H9 (cell line): ENCODE measurements around the gene DLG1. TPM values are rescaled to one million over a fixed set of nuclear protein-coding genes. Genes with fewer than 3 reads are reported as not detected.
A peak's percentile ranks its signal among the peaks of the same experiment; 100 is the strongest.

Source experiments
- DNase-seq: peaks from one replicate; pipeline ENCODE4 v3.0.0-alpha.2; 2017
- H2AFZ ChIP-seq: one replicate; pipeline ENCODE4 v1.6.1; 2013; ENCODE audit warnings: mild to moderate bottlenecking, low read length, control low read depth, moderate library complexity
- H2AK5ac ChIP-seq: 2 replicates; pipeline ENCODE4 v1.6.1; 2013; ENCODE audit warnings: low read length, control low read depth, mixed read lengths; ENCODE audit not compliant: insufficient read length
- H2BK120ac ChIP-seq: one replicate; pipeline ENCODE4 v1.6.1; 2013; ENCODE audit warnings: low read depth, mild to moderate bottlenecking, low read length, control low read depth, inconsistent platforms; ENCODE audit not compliant: poor library complexity, severe bottlenecking
- H2BK12ac ChIP-seq: 2 replicates; pipeline ENCODE4 v1.6.1; 2013; ENCODE audit warnings: low read length, control low read depth, mixed read lengths, low read depth; ENCODE audit not compliant: insufficient read length
- H2BK15ac ChIP-seq: 2 replicates; pipeline ENCODE4 v1.6.1; 2013; ENCODE audit warnings: low read depth, low read length, control low read depth
- H2BK20ac ChIP-seq: one replicate; pipeline ENCODE4 v1.6.1; 2013; ENCODE audit warnings: low read depth, mild to moderate bottlenecking, low read length, control low read depth, inconsistent platforms; ENCODE audit not compliant: poor library complexity, severe bottlenecking
- H2BK5ac ChIP-seq: 2 replicates; pipeline ENCODE4 v1.6.1; 2013; ENCODE audit warnings: low read length, control low read depth, mixed read lengths; ENCODE audit not compliant: insufficient read length
- H3K14ac ChIP-seq: 2 replicates; pipeline ENCODE4 v1.6.1; 2013; ENCODE audit warnings: low read length, control low read depth; ENCODE audit not compliant: insufficient read depth
- H3K18ac ChIP-seq: 2 replicates; pipeline ENCODE4 v1.6.1; 2013; ENCODE audit warnings: low read depth, mild to moderate bottlenecking, mixed read lengths, low read length, control low read depth; ENCODE audit not compliant: insufficient read length
- H3K23ac ChIP-seq: 2 replicates; pipeline ENCODE4 v1.6.1; 2013; ENCODE audit warnings: low read length, control low read depth, mixed read lengths, low read depth; ENCODE audit not compliant: insufficient read length
- H3K23me2 ChIP-seq: 2 replicates; pipeline ENCODE4 v1.6.1; 2013; ENCODE audit warnings: low read depth, mild to moderate bottlenecking, mixed read lengths, low read length, control low read depth; ENCODE audit not compliant: insufficient read length, poor library complexity, severe bottlenecking
- H3K27ac ChIP-seq: 2 replicates; pipeline ENCODE4 v1.5.1; 2013; ENCODE audit warnings: low read length, control low read depth, mixed read lengths, low read depth; ENCODE audit not compliant: insufficient read length
- H3K27me3 ChIP-seq: 2 replicates; pipeline ENCODE4 v1.6.1; 2013; ENCODE audit warnings: low read length, control low read depth, inconsistent platforms; ENCODE audit not compliant: insufficient read depth
- H3K4ac ChIP-seq: 2 replicates; pipeline ENCODE4 v1.6.1; 2013; ENCODE audit warnings: low read depth, mild to moderate bottlenecking, control low read depth, inconsistent platforms, low read length, moderate library complexity
- H3K4me1 ChIP-seq: 2 replicates; pipeline ENCODE4 v1.6.1; 2013; ENCODE audit warnings: low read length, control low read depth, inconsistent platforms; ENCODE audit not compliant: insufficient read depth
- H3K4me2 ChIP-seq: 2 replicates; pipeline ENCODE4 v1.6.1; 2013; ENCODE audit warnings: low read length, control low read depth, mixed read lengths; ENCODE audit not compliant: insufficient read length, insufficient read depth
- H3K56ac ChIP-seq: 2 replicates; pipeline ENCODE4 v1.6.1; 2013; ENCODE audit warnings: low read depth, mild to moderate bottlenecking, mixed read lengths, low read length, control low read depth; ENCODE audit not compliant: insufficient read length
- H3K79me1 ChIP-seq: 2 replicates; pipeline ENCODE4 v1.6.1; 2013; ENCODE audit warnings: low read depth, mild to moderate bottlenecking, moderate library complexity, low read length, control low read depth, inconsistent platforms; ENCODE audit not compliant: insufficient read depth, poor library complexity, severe bottlenecking
- H3K79me2 ChIP-seq: 2 replicates; pipeline ENCODE4 v1.6.1; 2013; ENCODE audit warnings: low read length, control low read depth, inconsistent platforms; ENCODE audit not compliant: insufficient read depth
- H3K9ac ChIP-seq: 2 replicates; pipeline ENCODE4 v1.6.1; 2013; ENCODE audit warnings: low read length, control low read depth, mixed read lengths; ENCODE audit not compliant: insufficient read length; ENCODE audit errors: extremely low read depth
- H3K9me3 ChIP-seq: one replicate; pipeline ENCODE4 v1.6.1; 2013; ENCODE audit warnings: low read depth, low read length, inconsistent platforms; ENCODE audit not compliant: control insufficient read depth
- H3T11ph ChIP-seq: one replicate; pipeline ENCODE4 v1.6.1; 2013; ENCODE audit warnings: mild to moderate bottlenecking, low read length, control low read depth, inconsistent platforms
- H4K20me1 ChIP-seq: one replicate; pipeline ENCODE4 v1.6.1; 2013; ENCODE audit not compliant: control insufficient read depth, insufficient read length, insufficient read depth
- H4K5ac ChIP-seq: 2 replicates; pipeline ENCODE4 v1.6.1; 2013; ENCODE audit warnings: low read depth, mild to moderate bottlenecking, mixed read lengths, low read length, control low read depth; ENCODE audit not compliant: insufficient read length
- H4K8ac ChIP-seq: replicated peaks from 2 replicates; pipeline ENCODE4 v1.6.1; 2013; ENCODE audit warnings: low read length, control low read depth, mixed read lengths, low read depth; ENCODE audit not compliant: insufficient read length
- H4K91ac ChIP-seq: 2 replicates; pipeline ENCODE4 v1.6.1; 2013; ENCODE audit warnings: low read depth, mild to moderate bottlenecking, moderate library complexity, mixed read lengths, low read length, control low read depth; ENCODE audit not compliant: insufficient read length
- H3K27ac Mint-ChIP-seq, 3 experiments: 2 replicates in 2 of 3; 3 replicates in 1 of 3; pipeline ENCODE4 v1.8.0; 2020 to 2021; ENCODE audit warnings: mixed read lengths in 3 of 3, mild to moderate bottlenecking in 1 of 3, moderate library complexity in 1 of 3
- H3K27me3 Mint-ChIP-seq: 2 replicates; pipeline ENCODE4 v1.8.0; 2021; ENCODE audit warnings: low read depth, mild to moderate bottlenecking, moderate library complexity, mixed read lengths
- H3K36me3 Mint-ChIP-seq, 3 experiments: 2 replicates in 2 of 3; 3 replicates in 1 of 3; pipeline ENCODE4 v1.8.0; 2020 to 2021; ENCODE audit warnings: low read depth in 3 of 3, mixed read lengths in 3 of 3; ENCODE audit not compliant: insufficient read depth in 1 of 3
- H3K4me1 Mint-ChIP-seq, 2 experiments: 2 replicates each; pipeline ENCODE4 v1.8.0; 2020; ENCODE audit warnings: mixed read lengths in 2 of 2
- H3K4me3 Mint-ChIP-seq, 2 experiments: 2 replicates in 1 of 2; 3 replicates in 1 of 2; pipeline ENCODE4 v1.8.0; 2020 to 2021; ENCODE audit warnings: mild to moderate bottlenecking in 2 of 2, mixed read lengths in 2 of 2, moderate library complexity in 1 of 2
- H3K9me3 Mint-ChIP-seq, 2 experiments: 2 replicates in 1 of 2; 3 replicates in 1 of 2; pipeline ENCODE4 v1.8.0; 2020; ENCODE audit warnings: mild to moderate bottlenecking in 2 of 2, mixed read lengths in 2 of 2, moderate library complexity in 1 of 2
- CTCF ChIP-seq: fragments of 200-600 bp; sonication (generic); conservative IDR thresholded peaks from 3 replicates; pipeline ENCODE4 v1.8.0; 2021; ENCODE audit warnings: antibody characterized with exemption, mild to moderate bottlenecking
- WGBS: extraction: QIAGEN DNeasy Blood & Tissue Kit; methylation state at CpG from one replicate; pipeline ENCODE4 v1.1.7; 2013; ENCODE audit warnings: missing lambda C conversion rate, low lambda C conversion rate, mixed read lengths; ENCODE audit not compliant: insufficient read length; ENCODE audit errors: extremely low coverage; 5-methylcytosine and 5-hydroxymethylcytosine counted together
- total RNA-seq: library from RNA; stranded (reverse); gene quantifications from 2 replicates; pipeline ENCODE4 v1.2.1, GENCODE V29; 2021

Gene DLG1
- total RNA-seq, 1 experiment from 2014 or later: 84.1 TPM

DNA sequence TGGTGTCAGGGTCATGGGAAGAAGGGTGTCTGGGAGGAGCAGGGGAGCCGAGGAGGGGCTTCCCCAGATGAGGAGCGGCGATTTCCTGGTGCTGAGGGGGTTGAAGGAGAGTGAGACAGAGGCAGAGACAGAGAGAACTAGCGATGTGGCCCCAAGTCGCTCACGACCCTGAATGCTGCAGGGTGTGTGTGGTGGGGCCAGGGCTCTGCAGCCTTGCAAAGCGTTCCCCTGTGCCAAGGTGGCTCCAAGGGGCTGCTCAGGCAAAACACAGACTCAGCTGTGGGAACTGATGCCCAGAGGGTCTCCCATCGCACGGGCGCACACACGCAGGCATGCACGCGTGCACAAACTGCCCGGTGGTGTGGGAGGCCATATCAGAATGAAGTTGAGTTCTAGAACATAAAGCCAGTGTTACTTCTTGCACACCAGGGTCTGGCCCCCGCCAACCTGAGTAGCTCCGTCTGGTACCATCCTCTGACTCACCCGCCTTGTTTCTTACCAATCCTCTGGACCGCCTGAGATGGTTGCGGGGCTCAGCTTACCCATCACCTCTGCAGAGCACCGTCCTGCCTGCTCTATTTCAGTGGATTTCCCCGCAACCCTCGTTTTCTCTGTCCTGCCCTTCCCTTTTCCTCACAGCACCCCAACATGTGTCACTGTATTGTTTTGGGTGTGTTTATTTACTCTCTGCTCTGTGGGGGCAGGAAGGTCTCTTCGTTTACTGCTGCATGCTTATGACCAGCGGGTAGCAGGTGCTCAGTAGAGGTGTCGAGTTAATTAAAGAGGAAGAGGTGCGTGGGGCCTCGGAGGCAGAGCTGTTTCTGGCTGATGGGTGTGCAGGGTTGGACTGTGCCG is 273.3 kb downstream of the DLG1 start:
- no peaks in the 10 kb centered on the region; the same call in 1 of the 2 replicates for H3K27me3 ChIP-seq
- H3K23me2 ChIP-seq: no peaks in the 10 kb centered on the region
- peaks cover 25% of the 10 kb centered on the region for H3K27me3 Mint-ChIP-seq
- no peaks in the 10 kb centered on the region for H4K20me1 ChIP-seq
- H2BK20ac ChIP-seq: no peak overlapping the region
- H3K18ac ChIP-seq: no peak overlapping the region
- no peak overlapping the region for H3K4me3 Mint-ChIP-seq
- H3K23ac ChIP-seq: no peak overlapping the region
- no peak for TF ChIP-seq CTCF
- no peak overlapping the region for H2BK12ac ChIP-seq
- H3K14ac ChIP-seq: no peak overlapping the region
- H2BK5ac ChIP-seq: no peak overlapping the region
- no peak overlapping the region for H4K5ac ChIP-seq
- no CpG with 5 or more reads among the region's 28 CpGs for WGBS
- H3K4me1 ChIP-seq: no peaks in the 10 kb centered on the region; the same call in 1 of the 2 replicates
- H3K27ac Mint-ChIP-seq: peak overlapping the region in 1 of 3 experiments; percentile 36; a peak in 2 of 7 replicates
- no peak overlapping the region for H2AFZ ChIP-seq
- H3K4me2 ChIP-seq: no peak overlapping the region
- no peaks in the 10 kb centered on the region for H3K9me3 ChIP-seq
- H4K91ac ChIP-seq: no peak overlapping the region
- H3K56ac ChIP-seq: no peak overlapping the region
- H2BK120ac ChIP-seq: no peak overlapping the region
- DNase-seq: no peak
- peaks cover 0 to 7% (median 0%) of the 10 kb centered on the region in 3 experiments; a peak in 1 of 7 replicates for H3K36me3 Mint-ChIP-seq
- H3K79me2 ChIP-seq: no peaks in the 10 kb centered on the region
- no peak overlapping the region for H3K27ac ChIP-seq
- peaks cover 29 to 34% of the 10 kb centered on the region in 2 experiments for H3K4me1 Mint-ChIP-seq
- no peak overlapping the region for H3K4ac ChIP-seq
- no peaks in the 10 kb centered on the region for H3K9me3 Mint-ChIP-seq
- H3T11ph ChIP-seq: no peak overlapping the region
- no peak overlapping the region for H4K8ac ChIP-seq
- H3K9ac ChIP-seq: no peak overlapping the region
- H2AK5ac ChIP-seq: no peak overlapping the region
- no peaks in the 10 kb centered on the region for H3K79me1 ChIP-seq
- no peak overlapping the region for H2BK15ac ChIP-seq
